NCI-H2227 (cell line): ENCODE measurements around the gene GPR157.
"Not testable (repeated sequence)": the region's sequence is repeated elsewhere in the genome, so short reads cannot be mapped to it uniquely, and the experiment has no call there.

Experiments
- DNase-seq: peaks from one replicate; lab custom pipeline; 2025; ENCODE audit not compliant: unreplicated experiment; lab: John Stamatoyannopoulos, UW

GPR157 gene

GRCh38 chr1:9120312-9120958 lies 8.5 kb downstream of the GPR157 start:
- DNase-seq, result no peak

GRCh38 chr1:9119745-9120144 lies 9.2 kb downstream of the GPR157 start:
- DNase-seq, result no peak

- DNase-seq, result no peak
Measured at GRCh38 chr1:9118186-9118585, 10.7 kb downstream of the GPR157 start.

- no peak for DNase-seq
Measured at GRCh38 chr1:9115351-9116205, 13.3 kb downstream of the GPR157 start.

- no peak for DNase-seq
Measured at GRCh38 chr1:9112961-9113880, 15.7 kb downstream of the GPR157 start.

GRCh38 chr1:9111957-9112356 lies 16.9 kb downstream of the GPR157 start:
- no peak for DNase-seq

GRCh38 chr1:9111357-9111691 lies 17.6 kb downstream of the GPR157 start:
- DNase-seq, result no peak

- DNase-seq, result peak; percentile 85
Measured at GRCh38 chr1:9110669-9111356, 18.1 kb downstream of the GPR157 start.

- no peak for DNase-seq
Measured at GRCh38 chr1:9108056-9108665, 20.7 kb downstream of the GPR157 start.

GRCh38 chr1:9107136-9107535 lies 21.8 kb downstream of the GPR157 start:
- DNase-seq, result no peak

GRCh38 chr1:9106286-9106685 lies 22.6 kb downstream of the GPR157 start:
- no peak for DNase-seq

GRCh38 chr1:9105336-9105867 lies 23.5 kb downstream of the GPR157 start:
- DNase-seq, result no peak

- DNase-seq, result peak; percentile 51
Measured at GRCh38 chr1:9101510-9102146, 27.3 kb downstream of the GPR157 start.

GRCh38 chr1:9100471-9101043 lies 28.3 kb downstream of the GPR157 start:
- no peak for DNase-seq

- no peak for DNase-seq
Measured at GRCh38 chr1:9099555-9099954, 29.3 kb downstream of the GPR157 start.

- DNase-seq, result no peak
Measured at GRCh38 chr1:9097947-9098705, 30.8 kb downstream of the GPR157 start.

- no peak for DNase-seq
Measured at GRCh38 chr1:9095818-9096217, 33.1 kb downstream of the GPR157 start.

- DNase-seq, result not testable (repeated sequence)
Measured at GRCh38 chr1:9093996-9094595, 34.8 kb downstream of the GPR157 start.
